ENCODE measurements around the gene KMT5C. TPM values are rescaled to one million over a fixed set of nuclear protein-coding genes. Genes with fewer than 3 reads are reported as not detected.

The KMT5C gene
- total RNA-seq, 1 experiment from 2014 or later = 54.5 TPM

DNA sequence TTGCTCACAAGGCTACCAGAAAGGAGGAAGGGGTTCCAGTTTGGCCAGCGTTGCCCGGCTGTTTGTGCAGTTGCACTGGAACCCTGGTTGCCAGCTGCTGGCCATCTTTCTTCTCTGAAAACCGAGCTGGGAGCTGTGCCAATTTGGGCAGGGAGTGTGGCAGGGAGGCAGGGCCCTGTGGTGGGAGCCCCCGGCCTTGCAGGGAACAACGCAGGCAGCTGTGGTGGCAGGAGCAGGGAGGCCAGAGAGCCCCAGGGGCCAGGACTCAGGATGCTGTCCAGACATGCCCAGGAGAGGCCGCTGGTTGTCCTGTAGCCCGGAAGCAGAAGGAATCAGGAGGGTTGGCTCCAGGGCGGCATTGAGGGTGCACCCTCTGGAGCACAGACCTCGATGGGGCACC, 4.8 kb downstream of the KMT5C start:
- peaks cover 33 to 54% of the 10 kb centered on the region in 2 experiments for H3K4me1 Mint-ChIP-seq
- WGBS (ENCODE audit: extremely low coverage, insufficient read length, low lambda C conversion rate) = no CpG with 5 or more reads among the region's 9 CpGs
- H4K5ac ChIP-seq (ENCODE audit: insufficient read length, low read depth, low read length) = no peak overlapping the region

More for the DNA sequence above, 4.8 kb downstream of the KMT5C start:
- H3K27ac ChIP-seq (ENCODE audit: insufficient read length, low read depth, low read length) = no peak overlapping the region
- no peak overlapping the region for H2BK5ac ChIP-seq (ENCODE audit: insufficient read length, low read length)
- Mint-ChIP-seq H3K36me3 (ENCODE audit: insufficient read depth in 1 of 3, low read depth in 3 of 3) (peaks cover 27 to 52% (median 47%) of the 10 kb centered on the region in 3 experiments; a peak in 6 of 7 replicates), H3K27ac (0 out of 7 replicates have a peak overlapping the region, but pooled peaks of 2 of the 3 experiments have one; percentile 44 to 89), H3K27me3 (ENCODE audit: low read depth) (no peaks in the 10 kb centered on the region), H3K4me3 (no peak overlapping the region; a peak in 1 of 5 replicates), H3K9me3 (no peaks in the 10 kb centered on the region)
- H3K27me3 ChIP-seq (ENCODE audit: insufficient read depth, low read length) = no peaks in the 10 kb centered on the region
- H2BK20ac ChIP-seq (ENCODE audit: low read depth, low read length, poor library complexity, severe bottlenecking) = no peak overlapping the region
- no peak overlapping the region for H2BK120ac ChIP-seq (ENCODE audit: low read depth, low read length, poor library complexity, severe bottlenecking)
- TF ChIP-seq, protein P1, sequence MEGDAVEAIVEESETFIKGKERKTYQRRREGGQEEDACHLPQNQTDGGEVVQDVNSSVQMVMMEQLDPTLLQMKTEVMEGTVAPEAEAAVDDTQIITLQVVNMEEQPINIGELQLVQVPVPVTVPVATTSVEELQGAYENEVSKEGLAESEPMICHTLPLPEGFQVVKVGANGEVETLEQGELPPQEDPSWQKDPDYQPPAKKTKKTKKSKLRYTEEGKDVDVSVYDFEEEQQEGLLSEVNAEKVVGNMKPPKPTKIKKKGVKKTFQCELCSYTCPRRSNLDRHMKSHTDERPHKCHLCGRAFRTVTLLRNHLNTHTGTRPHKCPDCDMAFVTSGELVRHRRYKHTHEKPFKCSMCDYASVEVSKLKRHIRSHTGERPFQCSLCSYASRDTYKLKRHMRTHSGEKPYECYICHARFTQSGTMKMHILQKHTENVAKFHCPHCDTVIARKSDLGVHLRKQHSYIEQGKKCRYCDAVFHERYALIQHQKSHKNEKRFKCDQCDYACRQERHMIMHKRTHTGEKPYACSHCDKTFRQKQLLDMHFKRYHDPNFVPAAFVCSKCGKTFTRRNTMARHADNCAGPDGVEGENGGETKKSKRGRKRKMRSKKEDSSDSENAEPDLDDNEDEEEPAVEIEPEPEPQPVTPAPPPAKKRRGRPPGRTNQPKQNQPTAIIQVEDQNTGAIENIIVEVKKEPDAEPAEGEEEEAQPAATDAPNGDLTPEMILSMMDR (conservative IDR thresholded peaks at IDR 0.05) = no peak
- DNase-seq = no peak
- H3T11ph ChIP-seq (ENCODE audit: low read length) = no peak overlapping the region
- H3K79me2 ChIP-seq (ENCODE audit: insufficient read depth, low read length) = no peaks in the 10 kb centered on the region
- H4K20me1 ChIP-seq (ENCODE audit: control insufficient read depth, insufficient read depth, insufficient read length) = no peaks in the 10 kb centered on the region
- H3K18ac ChIP-seq (ENCODE audit: insufficient read length, low read depth, low read length) = no peak overlapping the region
- H3K4me2 ChIP-seq (ENCODE audit: insufficient read depth, insufficient read length, low read length) = no peak overlapping the region
- no peak overlapping the region for H3K56ac ChIP-seq (ENCODE audit: insufficient read length, low read depth, low read length)
- no peaks in the 10 kb centered on the region for H3K9me3 ChIP-seq (ENCODE audit: control insufficient read depth, low read depth, low read length)
- no peak overlapping the region for H2BK12ac ChIP-seq (ENCODE audit: insufficient read length, low read depth, low read length)
- H3K79me1 ChIP-seq (ENCODE audit: insufficient read depth, low read depth, low read length, poor library complexity, severe bottlenecking) = no peaks in the 10 kb centered on the region
- no peak overlapping the region for H4K8ac ChIP-seq (replicated peaks; ENCODE audit: insufficient read length, low read depth, low read length)
- H3K9ac ChIP-seq (ENCODE audit: extremely low read depth, insufficient read length, low read length) = no peak overlapping the region
- peaks cover 2% of the 10 kb centered on the region; the same call in 1 of the 2 replicates for H3K4me1 ChIP-seq (ENCODE audit: insufficient read depth, low read length)
- no peak overlapping the region for H4K91ac ChIP-seq (ENCODE audit: insufficient read length, low read depth, low read length)
- H3K4ac ChIP-seq (ENCODE audit: low read depth, low read length) = no peak overlapping the region
- H3K23ac ChIP-seq (ENCODE audit: insufficient read length, low read depth, low read length) = no peak overlapping the region
- no peak overlapping the region for H3K14ac ChIP-seq (ENCODE audit: insufficient read depth, low read length)
- H2BK15ac ChIP-seq (ENCODE audit: low read depth, low read length) = no peak overlapping the region
- H3K23me2 ChIP-seq (ENCODE audit: insufficient read length, low read depth, low read length, poor library complexity, severe bottlenecking) = peaks cover 14% of the 10 kb centered on the region
- H2AFZ ChIP-seq (ENCODE audit: low read length) = no peak overlapping the region
- no peak overlapping the region for H2AK5ac ChIP-seq (ENCODE audit: insufficient read length, low read length)
